SIG-M5 treated with dmso at 0.1 percent for 504 hours (cell line): Measurements from ENCODE around the gene POMC.
A peak's percentile ranks its signal among the peaks of the same experiment; 100 is the strongest.
"Not testable (repeated sequence)": the region's sequence is repeated elsewhere in the genome, so short reads cannot be mapped to it uniquely, and the experiment has no call there.

ENCODE experiments used
- DNase-seq: peaks from one replicate; lab custom pipeline; 2025; ENCODE audit not compliant: unreplicated experiment; lab: John Stamatoyannopoulos, UW

POMC gene

GRCh38 chr2:25177211-25177611 is 8.8 kb upstream of the POMC start:
- no peak for DNase-seq

GRCh38 chr2:25176541-25177181 is 8.3 kb upstream of the POMC start:
- DNase-seq: no peak

- DNase-seq: peak; percentile 46
Observed at GRCh38 chr2:25176138-25176537, 7.8 kb upstream of the POMC start.

- no peak for DNase-seq
Observed at GRCh38 chr2:25174192-25174861, 5.9 kb upstream of the POMC start.

GRCh38 chr2:25173719-25174118 is 5.3 kb upstream of the POMC start:
- DNase-seq: no peak

- DNase-seq: no peak
Observed at GRCh38 chr2:25170888-25171287, 2.5 kb upstream of the POMC start.

GRCh38 chr2:25169073-25169470 is 692 bp upstream of the POMC start:
- no peak for DNase-seq

- DNase-seq: peak; percentile 51
Observed at GRCh38 chr2:25165992-25166875, 2.1 kb downstream of the POMC start.

GRCh38 chr2:25164561-25164960 is 3.8 kb downstream of the POMC start:
- no peak for DNase-seq

GRCh38 chr2:25162061-25162460 is 6.3 kb downstream of the POMC start:
- not testable (repeated sequence) for DNase-seq

GRCh38 chr2:25161055-25161781 is 7.2 kb downstream of the POMC start:
- no peak for DNase-seq

- no peak for DNase-seq
Observed at GRCh38 chr2:25160376-25160775, 8.0 kb downstream of the POMC start.

- no peak for DNase-seq
Observed at GRCh38 chr2:25159949-25160348, 8.4 kb downstream of the POMC start.

GRCh38 chr2:25158096-25158852 is 10.1 kb downstream of the POMC start:
- DNase-seq: no peak

- no peak for DNase-seq
Observed at GRCh38 chr2:25155401-25155800, 13.0 kb downstream of the POMC start.

GRCh38 chr2:25151718-25152117 is 16.7 kb downstream of the POMC start:
- DNase-seq: no peak

- DNase-seq: not testable (repeated sequence)
Observed at GRCh38 chr2:25150993-25151392, 17.4 kb downstream of the POMC start.

- DNase-seq: no peak
Observed at GRCh38 chr2:25149646-25150045, 18.7 kb downstream of the POMC start.

GRCh38 chr2:25146896-25147295 is 21.5 kb downstream of the POMC start:
- DNase-seq: no peak

GRCh38 chr2:25145803-25146202 is 22.6 kb downstream of the POMC start:
- no peak for DNase-seq

- no peak for DNase-seq
Observed at GRCh38 chr2:25141120-25141519, 27.3 kb downstream of the POMC start.
